NCI-H2227 (cell line): ENCODE measurements around the gene RIN3.

Source experiments
- DNase-seq: peaks from one replicate; lab custom pipeline; 2025; ENCODE audit not compliant: unreplicated experiment; lab: John Stamatoyannopoulos, UW

The RIN3 gene

GRCh38 chr14:92684801-92685560, 171.4 kb downstream of the RIN3 start:
- peak; percentile 7 for DNase-seq

GRCh38 chr14:92685784-92686355, 172.3 kb downstream of the RIN3 start:
- no peak for DNase-seq

- no peak for DNase-seq
These were observed 172.9 kb downstream of the RIN3 start for GRCh38 chr14:92686411-92686899.

- DNase-seq = peak; percentile 89
These were observed 173.4 kb downstream of the RIN3 start for GRCh38 chr14:92686900-92687427.

GRCh38 chr14:92687681-92688433, 174.3 kb downstream of the RIN3 start:
- peak; percentile 83 for DNase-seq

- DNase-seq = peak; percentile 72
These were observed 175.1 kb downstream of the RIN3 start for GRCh38 chr14:92688434-92689375.

- DNase-seq = peak; percentile 22
These were observed 176.8 kb downstream of the RIN3 start for GRCh38 chr14:92690171-92691011.

GRCh38 chr14:92692822-92693226, 179.2 kb downstream of the RIN3 start:
- peak; percentile 32 for DNase-seq

- DNase-seq = no peak
These were observed 180.6 kb downstream of the RIN3 start for GRCh38 chr14:92693998-92694795.

- no peak for DNase-seq
These were observed 181.2 kb downstream of the RIN3 start for GRCh38 chr14:92694807-92695206.

- DNase-seq = no peak
These were observed 182.0 kb downstream of the RIN3 start for GRCh38 chr14:92695562-92695961.

GRCh38 chr14:92696366-92696765, 182.8 kb downstream of the RIN3 start:
- DNase-seq = no peak

- no peak for DNase-seq
These were observed 184.8 kb downstream of the RIN3 start for GRCh38 chr14:92698393-92698792.

- DNase-seq = no peak
These were observed 188.2 kb downstream of the RIN3 start for GRCh38 chr14:92701826-92702225.

- no peak for DNase-seq
These were observed 188.9 kb downstream of the RIN3 start for GRCh38 chr14:92702441-92702918.

- no peak for DNase-seq
These were observed 189.9 kb downstream of the RIN3 start for GRCh38 chr14:92703516-92703915.

GRCh38 chr14:92704036-92704804, 190.6 kb downstream of the RIN3 start:
- DNase-seq = no peak

GRCh38 chr14:92704821-92705220, 191.2 kb downstream of the RIN3 start:
- no peak for DNase-seq
